Measurements from ENCODE around the gene ANKRD13B. TPM values are rescaled to one million over a fixed set of nuclear protein-coding genes. Genes with fewer than 3 reads are reported as not detected.

The ANKRD13B gene
- total RNA-seq, 1 donor from 2014 or later: 17.9 TPM

DNA sequence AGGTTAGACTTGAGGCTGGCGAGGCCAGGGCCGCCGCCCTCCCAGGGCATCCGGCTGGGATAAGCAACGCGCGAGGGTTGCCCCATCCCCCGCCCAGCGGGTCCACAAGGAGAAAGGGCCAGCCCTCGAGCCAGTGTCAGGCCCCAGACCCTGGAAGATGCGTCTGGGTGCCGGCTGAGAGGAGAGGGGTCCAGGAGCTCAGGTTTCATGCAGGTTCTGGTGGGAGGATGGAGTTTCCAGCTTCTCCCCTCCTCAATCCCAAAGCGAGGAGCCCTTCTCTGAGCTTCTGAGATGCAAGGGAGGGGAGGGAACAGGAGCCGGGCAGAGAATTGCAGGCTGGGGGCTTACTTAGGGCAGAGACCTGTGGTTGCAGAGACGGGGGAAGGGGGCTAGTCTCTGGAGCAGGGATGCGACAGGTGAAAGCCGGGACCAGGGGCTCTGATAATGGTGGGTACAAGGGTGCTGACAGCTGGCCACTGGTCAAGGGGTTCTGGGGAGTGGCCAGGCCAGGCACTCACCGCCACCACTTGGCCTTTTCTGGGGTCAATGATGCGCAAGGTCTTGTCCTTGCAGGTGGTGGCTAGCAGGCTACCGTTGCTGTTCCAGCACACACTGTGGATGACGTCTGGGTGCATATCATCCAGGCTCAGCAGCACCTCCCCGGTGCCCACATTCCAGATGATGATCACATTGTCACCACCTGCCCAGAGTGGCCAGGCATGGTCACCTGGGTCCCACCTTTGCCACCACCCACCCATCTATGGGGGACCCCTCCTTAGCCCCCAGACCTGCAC lies 25.5 kb downstream of the ANKRD13B start:
- peaks cover 8% of the 10 kb centered on the region for H3K27me3 Mint-ChIP-seq (ENCODE audit: low read depth, unreplicated experiment)
- Histone ChIP-seq H3K4me3 (ENCODE audit: insufficient read depth, low read depth, low read length) (no peak overlapping the region), H3K27me3 (ENCODE audit: insufficient read depth, low read length) (peaks cover 10% of the 10 kb centered on the region)

GRCh38 chr17:29619251-29619650 lies 26.3 kb downstream of the ANKRD13B start:
- H3K4me2 ChIP-seq (ENCODE audit: low read length): no peak overlapping the region
- H4K20me1 ChIP-seq (ENCODE audit: insufficient read depth, low read length): peaks cover 16% of the 10 kb centered on the region
- no peaks in the 10 kb centered on the region for H3K36me3 ChIP-seq (ENCODE audit: insufficient read depth, low read length)
- H3K4me1 ChIP-seq (ENCODE audit: insufficient read depth, low read length): peaks cover 33% of the 10 kb centered on the region
- H3K9ac ChIP-seq (ENCODE audit: low read length): no peak overlapping the region
- DNase-seq (ENCODE audit: low read depth) (no peak), FAIRE-seq (no peak)
- no peaks in the 10 kb centered on the region for H3K79me2 ChIP-seq (ENCODE audit: insufficient read depth, low read length)
- no peak overlapping the region for H3K27ac ChIP-seq (ENCODE audit: low read depth, low read length)
- no peak overlapping the region for H3K4me3 ChIP-seq (ENCODE audit: insufficient read depth, low read depth, low read length)
- Mint-ChIP-seq H3K36me3 (ENCODE audit: low read depth, unreplicated experiment) (no peaks in the 10 kb centered on the region), H3K9me3 (ENCODE audit: unreplicated experiment) (no peaks in the 10 kb centered on the region), H3K27ac (ENCODE audit: unreplicated experiment) (no peak overlapping the region), H3K4me1 (ENCODE audit: low read depth, unreplicated experiment) (peaks cover 16% of the 10 kb centered on the region), H3K27me3 (ENCODE audit: low read depth, unreplicated experiment) (peaks cover 8% of the 10 kb centered on the region), H3K4me3 (ENCODE audit: unreplicated experiment) (peak overlapping the region; percentile 45)
- no peak overlapping the region for H2AFZ ChIP-seq (ENCODE audit: low read depth, low read length)
- peak; percentile 7 for TF ChIP-seq CTCF (IDR thresholded peaks at IDR 0.05; ENCODE audit: insufficient read depth, low read depth, low read length)
- TF ChIP-seq EZH2 (IDR thresholded peaks at IDR 0.05; ENCODE audit: insufficient read depth, low read length): no peak
- H3K27me3 ChIP-seq (ENCODE audit: insufficient read depth, low read length): peaks cover 10% of the 10 kb centered on the region
- no peaks in the 10 kb centered on the region for H3K9me3 ChIP-seq (ENCODE audit: insufficient read depth, low read depth, low read length)

More for the DNA sequence above, 25.5 kb downstream of the ANKRD13B start:
- H3K79me2 ChIP-seq (ENCODE audit: insufficient read depth, low read length): no peaks in the 10 kb centered on the region
- no peak for DNase-seq (ENCODE audit: low read depth)
- H3K4me1 Mint-ChIP-seq (ENCODE audit: low read depth, unreplicated experiment): peaks cover 16% of the 10 kb centered on the region
- H3K27ac ChIP-seq (ENCODE audit: low read depth, low read length): no peak overlapping the region
- no peak overlapping the region for H2AFZ ChIP-seq (ENCODE audit: low read depth, low read length)
- H4K20me1 ChIP-seq (ENCODE audit: insufficient read depth, low read length): peaks cover 16% of the 10 kb centered on the region
- FAIRE-seq: no peak
- H3K4me1 ChIP-seq (ENCODE audit: insufficient read depth, low read length): peaks cover 38% of the 10 kb centered on the region
- no peaks in the 10 kb centered on the region for H3K9me3 ChIP-seq (ENCODE audit: insufficient read depth, low read depth, low read length)
- no peak for TF ChIP-seq CTCF (IDR thresholded peaks at IDR 0.05; ENCODE audit: insufficient read depth, low read depth, low read length)
- no peak for TF ChIP-seq EZH2 (IDR thresholded peaks at IDR 0.05; ENCODE audit: insufficient read depth, low read length)
- peaks cover 2% of the 10 kb centered on the region for H3K36me3 Mint-ChIP-seq (ENCODE audit: low read depth, unreplicated experiment)
- no peaks in the 10 kb centered on the region for H3K9me3 Mint-ChIP-seq (ENCODE audit: unreplicated experiment)
- no peak overlapping the region for H3K27ac Mint-ChIP-seq (ENCODE audit: unreplicated experiment)
- no peaks in the 10 kb centered on the region for H3K36me3 ChIP-seq (ENCODE audit: insufficient read depth, low read length)
- peak overlapping the region; percentile 62 for H3K4me2 ChIP-seq (ENCODE audit: low read length)
- no peak overlapping the region for H3K9ac ChIP-seq (ENCODE audit: low read length)
- no peak overlapping the region for H3K4me3 Mint-ChIP-seq (ENCODE audit: unreplicated experiment)

DNA sequence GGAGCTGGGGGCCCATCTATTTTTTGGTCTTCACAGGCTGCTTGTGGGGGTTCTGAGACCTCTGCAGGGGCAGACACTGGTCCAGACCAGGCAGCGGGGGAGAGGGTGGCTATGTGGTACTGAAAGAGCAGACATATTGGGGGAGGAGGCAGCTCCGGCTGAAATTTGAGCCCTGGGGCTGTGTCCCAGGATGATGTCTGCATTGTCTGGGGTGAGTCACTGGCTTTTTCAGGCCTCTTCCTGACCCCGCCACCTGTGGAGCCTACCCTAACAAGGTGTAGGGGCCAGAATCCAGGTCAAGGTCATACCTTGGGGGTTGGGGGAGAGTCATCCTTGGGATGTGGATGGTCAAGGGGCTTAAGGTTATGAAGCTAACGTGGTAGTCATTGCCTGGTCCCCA lies 27.3 kb downstream of the ANKRD13B start:
- H3K4me1 ChIP-seq (ENCODE audit: insufficient read depth, low read length): peaks cover 29% of the 10 kb centered on the region
- H2AFZ ChIP-seq (ENCODE audit: low read depth, low read length): no peak overlapping the region
- H3K79me2 ChIP-seq (ENCODE audit: insufficient read depth, low read length): no peaks in the 10 kb centered on the region
- DNase-seq (ENCODE audit: low read depth) (no peak), FAIRE-seq (no peak)
- no peak overlapping the region for H3K27ac Mint-ChIP-seq (ENCODE audit: unreplicated experiment)
- no peak overlapping the region for H3K4me3 Mint-ChIP-seq (ENCODE audit: unreplicated experiment)
- peaks cover 10% of the 10 kb centered on the region for H3K27me3 ChIP-seq (ENCODE audit: insufficient read depth, low read length)
- no peak overlapping the region for H3K4me2 ChIP-seq (ENCODE audit: low read length)
- H3K36me3 ChIP-seq (ENCODE audit: insufficient read depth, low read length): no peaks in the 10 kb centered on the region
- TF ChIP-seq CTCF (IDR thresholded peaks at IDR 0.05; ENCODE audit: insufficient read depth, low read depth, low read length) (no peak), EZH2 (IDR thresholded peaks at IDR 0.05; ENCODE audit: insufficient read depth, low read length) (no peak)
- no peak overlapping the region for H3K27ac ChIP-seq (ENCODE audit: low read depth, low read length)
- no peaks in the 10 kb centered on the region for H3K36me3 Mint-ChIP-seq (ENCODE audit: low read depth, unreplicated experiment)
- H3K27me3 Mint-ChIP-seq (ENCODE audit: low read depth, unreplicated experiment): peaks cover 6% of the 10 kb centered on the region
- H3K4me1 Mint-ChIP-seq (ENCODE audit: low read depth, unreplicated experiment): peaks cover 16% of the 10 kb centered on the region
- H4K20me1 ChIP-seq (ENCODE audit: insufficient read depth, low read length): peaks cover 13% of the 10 kb centered on the region
- H3K4me3 ChIP-seq (ENCODE audit: insufficient read depth, low read depth, low read length): no peak overlapping the region
- no peak overlapping the region for H3K9ac ChIP-seq (ENCODE audit: low read length)
- H3K9me3 Mint-ChIP-seq (ENCODE audit: unreplicated experiment): no peaks in the 10 kb centered on the region
- no peaks in the 10 kb centered on the region for H3K9me3 ChIP-seq (ENCODE audit: insufficient read depth, low read depth, low read length)

Data from astrocyte (in vitro differentiated cells and primary cell).